Activated CD8-positive, alpha-beta T cell treated with anti-CD3 and anti-CD28 coated beads for 36 hours (primary cell): ENCODE data around the gene FOXB1. TPM values are rescaled to one million over a fixed set of nuclear protein-coding genes. Genes with fewer than 3 reads are reported as not detected.

Experiments
- ATAC-seq: fragments of 200-7000 bp; cut with Tn5 transposase; one replicate; pipeline ENCODE4 v1.10.0; 2021; ENCODE audit warnings: mild to moderate bottlenecking, moderate library complexity
- CTCF ChIA-PET: fragments of 350-600 bp; sonication (Branson Sonifier 250); formaldehyde crosslinking; loops from one replicate; lab custom pipeline; 2021; ENCODE audit warnings: antibody characterized with exemption; lab: Charles Lee
- POLR2A ChIA-PET: fragments of 350-600 bp; sonication (Branson Sonifier 250); formaldehyde crosslinking; loops from one replicate; lab custom pipeline; 2021; ENCODE audit warnings: antibody characterized with exemption; lab: Charles Lee
- DNase-seq: peaks from one replicate; pipeline ENCODE4 v3.0.0-alpha.2; 2020
- H3K27ac Mint-ChIP-seq: one replicate; pipeline ENCODE4 v1.8.0; 2021; ENCODE audit warnings: mild to moderate bottlenecking, mixed read lengths
- H3K27me3 Mint-ChIP-seq: one replicate; pipeline ENCODE4 v1.8.0; 2021; ENCODE audit warnings: mixed read lengths
- H3K36me3 Mint-ChIP-seq: one replicate; pipeline ENCODE4 v1.8.0; 2021; ENCODE audit warnings: low read depth, mixed read lengths
- H3K4me1 Mint-ChIP-seq: one replicate; pipeline ENCODE4 v1.8.0; 2021; ENCODE audit warnings: low read depth, mixed read lengths
- H3K4me3 Mint-ChIP-seq: one replicate; pipeline ENCODE4 v1.8.0; 2021; ENCODE audit warnings: mild to moderate bottlenecking, moderate library complexity, mixed read lengths
- H3K9me3 Mint-ChIP-seq: one replicate; pipeline ENCODE4 v1.8.0; 2021; ENCODE audit warnings: mixed read lengths
- CTCF ChIP-seq: fragments of 200-600 bp; IDR thresholded peaks from one replicate; pipeline ENCODE4 v1.8.0; 2022; ENCODE audit warnings: antibody characterized with exemption, mild to moderate bottlenecking
- intact Hi-C: fragments of 100-400 bp; cut with micrococcal nuclease; formaldehyde crosslinking; loops from one replicate; pipeline ENCODE4 v1.10.0; 2022
- total RNA-seq, 2 experiments: library from RNA; stranded (reverse); gene quantifications; one replicate each; pipeline ENCODE4 v1.2.3, GENCODE V29; 2021

The FOXB1 gene
- total RNA-seq, 2 experiments from 2014 or later, result 0.13 to 0.36 TPM

- DNase-seq, result no peak
- no peak for ATAC-seq
- Mint-ChIP-seq H3K9me3 (peaks cover 16% of the 10 kb centered on the region), H3K36me3 (peaks cover 7% of the 10 kb centered on the region), H3K4me3 (no peak overlapping the region), H3K27me3 (peaks cover 5% of the 10 kb centered on the region), H3K27ac (no peak overlapping the region), H3K4me1 (peaks cover 14% of the 10 kb centered on the region)
- intact Hi-C loops, result no loop called here
- ChIA-PET CTCF (no interaction called here), POLR2A (no interaction called here)
- no peak for TF ChIP-seq CTCF
Observed at GRCh38 chr15:60047701-60048100, 43.6 kb downstream of the FOXB1 start.

GRCh38 chr15:60049948-60050347, 45.8 kb downstream of the FOXB1 start:
- peaks cover 7% of the 10 kb centered on the region for H3K36me3 Mint-ChIP-seq
- H3K27me3 Mint-ChIP-seq, result peaks cover 7% of the 10 kb centered on the region
- no peak overlapping the region for H3K4me3 Mint-ChIP-seq
- peaks cover 3% of the 10 kb centered on the region for H3K4me1 Mint-ChIP-seq
- TF ChIP-seq CTCF, result no peak
- POLR2A ChIA-PET, result no interaction called here
- ATAC-seq, result no peak
- H3K27ac Mint-ChIP-seq, result no peak overlapping the region
- CTCF ChIA-PET, result interaction anchor here (2.5 kb wide), 1 partner anchor 132 kb away, joined by 7 read pairs; no protein-coding TSS in a partner anchor
- no peak for DNase-seq
- intact Hi-C loops, result no loop called here
- peaks cover 16% of the 10 kb centered on the region for H3K9me3 Mint-ChIP-seq

- TF ChIP-seq CTCF, result no peak
- H3K9me3 Mint-ChIP-seq, result peaks cover 16% of the 10 kb centered on the region
- no peaks in the 10 kb centered on the region for H3K4me1 Mint-ChIP-seq
- no peak overlapping the region for H3K27ac Mint-ChIP-seq
- H3K27me3 Mint-ChIP-seq, result peaks cover 15% of the 10 kb centered on the region
- ATAC-seq (no peak), DNase-seq (no peak)
- CTCF ChIA-PET, result interaction anchor here (1.1 to 1.3 kb wide), 2 partner anchors 12 to 55 kb away, joined by 3 to 4 read pairs; no protein-coding TSS in a partner anchor
- intact Hi-C loops, result no loop called here
- peaks cover 7% of the 10 kb centered on the region for H3K36me3 Mint-ChIP-seq
- no peak overlapping the region for H3K4me3 Mint-ChIP-seq
- POLR2A ChIA-PET, result no interaction called here
Observed at GRCh38 chr15:60052796-60053195, 48.7 kb downstream of the FOXB1 start.

GRCh38 chr15:60054472-60054871, 50.4 kb downstream of the FOXB1 start:
- H3K27me3 Mint-ChIP-seq, result peaks cover 14% of the 10 kb centered on the region
- DNase-seq, result no peak

More at GRCh38 chr15:60054472-60054871, 50.4 kb downstream of the FOXB1 start:
- ChIA-PET POLR2A (no interaction called here), CTCF (no interaction called here)
- no peak overlapping the region for H3K4me3 Mint-ChIP-seq
- peaks cover 12% of the 10 kb centered on the region for H3K9me3 Mint-ChIP-seq
- H3K27ac Mint-ChIP-seq, result no peak overlapping the region
- H3K4me1 Mint-ChIP-seq, result no peaks in the 10 kb centered on the region
- peaks cover 7% of the 10 kb centered on the region for H3K36me3 Mint-ChIP-seq
- no peak for TF ChIP-seq CTCF
- no peak for ATAC-seq
- intact Hi-C loops, result no loop called here
